ENCODE measurements around the gene SKIDA1.

The SKIDA1 gene

GRCh38 chr10:21528236-21529031, 3.0 kb upstream of the SKIDA1 start:
- no peak for DNase-seq (ENCODE audit: low read depth)
- H3K4me3 ChIP-seq (ENCODE audit: low read depth, low read length) = peak overlapping the region; percentile 51
- TF ChIP-seq CTCF (IDR thresholded peaks at IDR 0.05; ENCODE audit: low read depth, low read length, missing control alignments) = no peak
- in situ Hi-C loops (cut with HindIII; ENCODE audit: low sequenced_read_pairs) = no loop called here

GRCh38 chr10:21527598-21528235, 2.2 kb upstream of the SKIDA1 start:
- no peak for DNase-seq (ENCODE audit: low read depth)
- in situ Hi-C loops (cut with HindIII; ENCODE audit: low sequenced_read_pairs) = no loop called here
- H3K4me3 ChIP-seq (ENCODE audit: low read depth, low read length) = peak overlapping the region; percentile 51
- TF ChIP-seq CTCF (IDR thresholded peaks at IDR 0.05; ENCODE audit: low read depth, low read length, missing control alignments) = no peak

- in situ Hi-C loops (cut with HindIII; ENCODE audit: low sequenced_read_pairs) = no loop called here
- DNase-seq (ENCODE audit: low read depth) = no peak
- peak overlapping the region; percentile 51 for H3K4me3 ChIP-seq (ENCODE audit: low read depth, low read length)
- no peak for TF ChIP-seq CTCF (IDR thresholded peaks at IDR 0.05; ENCODE audit: low read depth, low read length, missing control alignments)
Observed at GRCh38 chr10:21526860-21527597, 1.5 kb upstream of the SKIDA1 start.

- H3K4me3 ChIP-seq (ENCODE audit: low read depth, low read length) = peak overlapping the region; percentile 51
- in situ Hi-C loops (cut with HindIII; ENCODE audit: low sequenced_read_pairs) = no loop called here
- TF ChIP-seq CTCF (IDR thresholded peaks at IDR 0.05; ENCODE audit: low read depth, low read length, missing control alignments) = no peak
- no peak for DNase-seq (ENCODE audit: low read depth)
Observed at GRCh38 chr10:21526188-21526859, 842 bp upstream of the SKIDA1 start.

- H3K4me3 ChIP-seq (ENCODE audit: low read depth, low read length) = peak overlapping the region; percentile 51
- TF ChIP-seq CTCF (IDR thresholded peaks at IDR 0.05; ENCODE audit: low read depth, low read length, missing control alignments) = no peak
- DNase-seq (ENCODE audit: low read depth) = no peak
- in situ Hi-C loops (cut with HindIII; ENCODE audit: low sequenced_read_pairs) = loop anchor here (25.0 kb wide), 2 partner anchors 237 to 437 kb away; no protein-coding TSS in a partner anchor
Observed at GRCh38 chr10:21524526-21525366, 736 bp downstream of the SKIDA1 start.

Data from astrocyte of the cerebellum (primary cell).